Chondrocyte (in vitro differentiated cells): ENCODE results near the gene KLHL30. TPM values are rescaled to one million over a fixed set of nuclear protein-coding genes. Genes with fewer than 3 reads are reported as not detected.

Source experiments
- DNase-seq: peaks from one replicate; pipeline ENCODE4 v3.0.0; 2021; ENCODE audit warnings: mixed read lengths, low spot score
- H3K27ac Mint-ChIP-seq: one replicate; pipeline ENCODE4 v1.8.0; 2021; ENCODE audit warnings: mild to moderate bottlenecking, moderate library complexity, mixed read lengths; ENCODE audit not compliant: unreplicated experiment
- H3K27me3 Mint-ChIP-seq: 2 replicates; pipeline ENCODE4 v1.8.0; 2021; ENCODE audit warnings: low read depth, mixed read lengths
- H3K36me3 Mint-ChIP-seq: 2 replicates; pipeline ENCODE4 v1.8.0; 2021; ENCODE audit warnings: low read depth, mixed read lengths
- H3K4me1 Mint-ChIP-seq: 2 replicates; pipeline ENCODE4 v1.8.0; 2021; ENCODE audit warnings: low read depth, mild to moderate bottlenecking, mixed read lengths
- H3K4me3 Mint-ChIP-seq: one replicate; pipeline ENCODE4 v1.8.0; 2021; ENCODE audit warnings: mild to moderate bottlenecking, moderate library complexity, mixed read lengths; ENCODE audit not compliant: unreplicated experiment
- H3K9me3 Mint-ChIP-seq: 2 replicates; pipeline ENCODE4 v1.8.0; 2021; ENCODE audit warnings: low read depth, mixed read lengths
- total RNA-seq: library from RNA; stranded (reverse); gene quantifications from 3 replicates; pipeline ENCODE4 v1.2.1, GENCODE V29; 2021
- TF ChIP-seq, protein P1 (sequence below): fragments of 200-600 bp; sonication (generic); IDR thresholded peaks from 2 replicates; pipeline ENCODE4 v1.5.0; 2021; ENCODE audit warnings: antibody characterized with exemption, mild to moderate bottlenecking, moderate library complexity

Gene KLHL30
- total RNA-seq, 1 donor from 2014 or later, result 25.6 TPM

DNA sequence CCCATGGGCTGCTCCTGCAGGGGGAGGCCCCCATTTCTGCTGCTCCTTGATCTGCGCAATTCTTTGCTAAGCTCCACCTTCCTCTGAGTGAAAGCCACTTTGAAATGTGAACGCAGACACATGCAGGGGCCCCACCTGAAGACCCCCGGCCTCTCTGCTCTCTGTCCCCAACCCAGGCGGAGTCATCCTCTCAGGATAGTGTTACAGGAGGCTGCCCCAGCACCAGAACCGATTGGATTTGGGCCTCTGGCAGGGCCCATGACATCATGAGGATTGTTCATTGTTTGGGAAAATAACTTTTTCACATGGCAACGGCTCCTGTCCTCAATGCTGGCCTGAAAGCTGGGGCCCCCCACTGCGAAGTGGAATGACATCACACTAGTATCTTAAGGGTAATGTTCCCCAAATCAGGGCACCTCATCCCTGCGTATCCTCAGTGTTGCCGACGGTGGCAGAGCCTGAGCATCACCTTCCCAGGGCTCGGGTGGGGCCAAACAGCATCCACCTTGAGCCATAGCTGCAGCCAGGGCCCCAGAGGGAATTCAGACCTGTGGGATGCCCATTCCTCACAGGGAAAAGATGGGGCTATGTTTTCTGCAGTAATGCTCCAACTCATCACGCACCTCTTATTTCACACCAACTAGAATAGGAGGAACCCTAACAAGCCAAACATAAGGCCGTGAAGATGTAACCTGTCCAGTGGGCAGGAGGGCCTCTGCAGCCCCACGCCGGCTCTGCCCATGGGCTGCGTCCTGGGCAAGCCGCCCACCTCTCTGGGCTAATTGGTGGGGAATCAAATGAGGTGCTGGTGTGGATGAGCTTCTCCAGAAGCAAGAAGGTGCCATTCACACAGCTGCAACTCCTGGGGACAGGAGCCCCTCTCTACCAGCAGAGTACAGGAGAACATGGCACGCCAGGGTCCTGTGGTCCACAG lies 17.6 kb downstream of the KLHL30 start:
- peak; percentile 73 for DNase-seq
- Mint-ChIP-seq H3K4me3 (no peak overlapping the region), H3K27ac (peak overlapping the region; percentile 47), H3K36me3 (peaks cover 2% of the 10 kb centered on the region), H3K27me3 (no peaks in the 10 kb centered on the region), H3K4me1 (peaks cover 19% of the 10 kb centered on the region), H3K9me3 (peaks cover 8% of the 10 kb centered on the region)
- TF ChIP-seq, protein P1, sequence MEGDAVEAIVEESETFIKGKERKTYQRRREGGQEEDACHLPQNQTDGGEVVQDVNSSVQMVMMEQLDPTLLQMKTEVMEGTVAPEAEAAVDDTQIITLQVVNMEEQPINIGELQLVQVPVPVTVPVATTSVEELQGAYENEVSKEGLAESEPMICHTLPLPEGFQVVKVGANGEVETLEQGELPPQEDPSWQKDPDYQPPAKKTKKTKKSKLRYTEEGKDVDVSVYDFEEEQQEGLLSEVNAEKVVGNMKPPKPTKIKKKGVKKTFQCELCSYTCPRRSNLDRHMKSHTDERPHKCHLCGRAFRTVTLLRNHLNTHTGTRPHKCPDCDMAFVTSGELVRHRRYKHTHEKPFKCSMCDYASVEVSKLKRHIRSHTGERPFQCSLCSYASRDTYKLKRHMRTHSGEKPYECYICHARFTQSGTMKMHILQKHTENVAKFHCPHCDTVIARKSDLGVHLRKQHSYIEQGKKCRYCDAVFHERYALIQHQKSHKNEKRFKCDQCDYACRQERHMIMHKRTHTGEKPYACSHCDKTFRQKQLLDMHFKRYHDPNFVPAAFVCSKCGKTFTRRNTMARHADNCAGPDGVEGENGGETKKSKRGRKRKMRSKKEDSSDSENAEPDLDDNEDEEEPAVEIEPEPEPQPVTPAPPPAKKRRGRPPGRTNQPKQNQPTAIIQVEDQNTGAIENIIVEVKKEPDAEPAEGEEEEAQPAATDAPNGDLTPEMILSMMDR, result no peak

DNA sequence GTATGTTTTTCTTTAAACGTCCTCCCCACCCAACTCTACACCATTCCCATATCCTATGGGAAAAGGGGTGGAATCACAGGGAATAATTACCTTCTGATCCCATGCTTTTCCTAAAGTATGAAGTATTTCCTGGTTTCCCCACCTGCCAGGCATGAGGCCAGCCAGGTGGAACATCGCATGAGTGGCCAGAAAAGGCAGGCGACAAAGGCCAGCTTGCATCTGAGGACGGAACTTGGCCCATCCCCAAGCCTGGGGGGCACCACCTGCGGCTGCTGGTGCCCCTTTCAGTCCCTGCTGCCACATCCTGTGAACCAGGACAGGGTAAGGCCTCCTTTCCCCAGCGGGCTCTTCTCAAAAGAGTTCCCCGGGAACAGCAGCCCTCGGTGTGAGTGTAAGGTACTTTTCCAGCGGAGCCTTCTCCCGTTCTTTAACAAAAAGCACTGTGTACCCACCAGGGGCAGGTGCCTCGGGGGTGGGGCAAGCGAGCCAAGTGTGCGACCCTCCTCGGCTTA lies 19.1 kb downstream of the KLHL30 start:
- no peak overlapping the region for H3K4me3 Mint-ChIP-seq
- H3K36me3 Mint-ChIP-seq, result peaks cover 2% of the 10 kb centered on the region
- H3K9me3 Mint-ChIP-seq, result peaks cover 8% of the 10 kb centered on the region
- peaks cover 19% of the 10 kb centered on the region for H3K4me1 Mint-ChIP-seq
- peak; percentile 84 for DNase-seq
- H3K27ac Mint-ChIP-seq, result no peak overlapping the region
- TF ChIP-seq, protein P1, result no peak
- H3K27me3 Mint-ChIP-seq, result no peaks in the 10 kb centered on the region

DNA sequence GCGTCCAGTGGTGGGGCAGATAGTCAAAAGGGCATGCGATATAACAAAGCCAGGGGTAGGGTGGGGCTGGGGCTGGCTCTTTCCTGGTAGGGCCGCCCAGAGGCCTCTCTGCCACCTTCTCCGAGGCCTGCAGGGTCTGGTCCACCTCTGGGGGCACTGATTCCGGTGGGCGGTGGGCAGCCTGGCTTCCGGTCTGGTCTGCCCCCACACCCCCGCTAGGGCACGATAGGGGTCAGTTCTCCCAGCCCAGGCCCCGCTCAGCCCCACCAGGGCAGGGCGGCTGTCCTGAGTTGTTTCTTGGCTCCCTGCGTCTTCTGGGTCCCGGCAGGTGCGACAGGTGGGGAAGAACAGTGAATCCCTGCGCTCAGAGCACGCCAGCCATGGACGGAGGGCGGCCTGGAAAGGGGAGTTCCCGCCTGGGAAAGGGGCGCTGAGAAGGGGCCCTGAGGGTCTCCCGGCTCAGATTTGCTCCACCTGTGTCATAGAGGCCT lies 19.6 kb downstream of the KLHL30 start:
- TF ChIP-seq, protein P1, result no peak
- H3K36me3 Mint-ChIP-seq, result peaks cover 2% of the 10 kb centered on the region
- peak; percentile 91 for DNase-seq
- no peaks in the 10 kb centered on the region for H3K27me3 Mint-ChIP-seq
- peaks cover 8% of the 10 kb centered on the region for H3K9me3 Mint-ChIP-seq
- no peak overlapping the region for H3K27ac Mint-ChIP-seq
- H3K4me3 Mint-ChIP-seq, result peak overlapping the region; percentile 9
- H3K4me1 Mint-ChIP-seq, result peaks cover 22% of the 10 kb centered on the region

DNA sequence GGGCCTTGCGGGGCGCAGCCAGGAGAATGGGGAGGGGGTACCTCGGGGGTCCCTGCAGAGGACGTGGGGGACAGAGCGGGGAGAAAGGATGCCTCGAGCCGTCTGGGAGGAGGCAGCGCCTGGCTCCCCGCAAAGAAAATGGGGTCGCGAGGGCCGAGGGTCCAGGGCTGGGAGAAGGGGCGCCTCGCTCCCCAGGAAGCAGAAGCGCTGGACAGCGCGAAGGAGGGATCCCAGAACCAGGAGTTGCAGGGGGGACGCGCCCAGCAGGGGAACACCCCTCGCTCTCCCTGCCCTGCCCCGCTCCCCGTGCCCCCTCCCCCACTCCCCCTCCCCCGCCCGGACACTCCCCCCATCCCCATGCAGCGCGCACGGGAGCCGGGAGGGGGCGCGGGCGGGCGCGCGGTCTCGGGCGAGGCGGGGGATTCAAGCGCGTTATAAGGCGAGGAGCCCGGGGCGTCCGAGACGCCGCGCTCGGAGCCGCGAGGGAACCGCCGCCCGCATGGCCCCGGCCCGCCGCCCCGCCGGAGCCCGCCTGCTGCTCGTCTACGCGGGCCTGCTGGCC lies 20.1 kb downstream of the KLHL30 start, which contains the start of gene ERFE:
ERFE (plus strand) TSS at position 462 of the 562 bp plus-strand sequence; CDS start at position 500, 38 bp downstream.
- DNase-seq, result no peak
- Mint-ChIP-seq H3K27me3 (no peaks in the 10 kb centered on the region), H3K4me3 (peak within 1 kb of the TSS; percentile 60), H3K36me3 (peaks cover 2% of the 10 kb centered on the region), H3K27ac (no peak within 1 kb of the TSS), H3K4me1 (peaks cover 25% of the 10 kb centered on the region), H3K9me3 (peaks cover 8% of the 10 kb centered on the region)
- TF ChIP-seq, protein P1, result peak; percentile 79

DNA sequence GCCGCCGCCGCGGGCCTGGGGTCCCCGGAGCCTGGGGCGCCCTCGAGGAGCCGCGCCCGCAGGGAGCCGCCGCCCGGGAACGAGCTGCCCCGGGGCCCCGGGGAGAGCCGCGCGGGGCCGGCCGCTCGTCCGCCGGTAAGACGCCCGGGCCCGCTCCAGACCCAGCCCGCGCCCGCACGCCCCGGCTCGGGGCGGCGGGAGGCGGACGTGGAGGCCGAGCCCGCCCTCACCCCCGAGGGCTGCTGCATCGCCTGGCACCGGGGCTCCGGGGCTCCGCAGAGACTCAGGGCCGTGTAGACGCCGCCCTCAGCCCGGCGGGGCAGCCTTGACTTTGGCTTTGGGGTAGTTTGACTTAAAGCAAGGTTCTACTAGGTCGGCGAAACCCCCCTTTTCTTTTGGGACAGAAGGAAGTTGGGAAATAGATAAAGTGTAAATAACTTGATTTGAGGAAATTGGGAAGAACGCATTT lies 20.6 kb downstream of the KLHL30 start:
- peak overlapping the region; percentile 60 for H3K4me3 Mint-ChIP-seq
- TF ChIP-seq, protein P1, result no peak
- peak; percentile 56 for DNase-seq
- H3K27me3 Mint-ChIP-seq, result no peaks in the 10 kb centered on the region
- H3K4me1 Mint-ChIP-seq, result peaks cover 25% of the 10 kb centered on the region
- H3K9me3 Mint-ChIP-seq, result peaks cover 6% of the 10 kb centered on the region
- H3K36me3 Mint-ChIP-seq, result no peaks in the 10 kb centered on the region
- no peak overlapping the region for H3K27ac Mint-ChIP-seq
